Suprapubic skin (tissue), 4 donors: ENCODE data around the gene COL11A2.

Experiments
- EP300 ChIP-seq: sonication (generic); formaldehyde crosslinking; IDR thresholded peaks from one replicate; pipeline ENCODE4 v1.6.1; 2017; ENCODE audit warnings: antibody characterized with exemption
- POLR2A ChIP-seq, 2 donors: fragments of 450-650 bp; IDR thresholded peaks; one replicate each; pipeline ENCODE4 v1.6.1; 2017; ENCODE audit warnings: antibody characterized with exemption in 2 of 2, mild to moderate bottlenecking in 2 of 2, moderate library complexity in 2 of 2
- POLR2AphosphoS5 ChIP-seq, 3 donors: sonication (generic); formaldehyde crosslinking; IDR thresholded peaks; one replicate each; pipeline ENCODE4 v1.6.1; 2017; ENCODE audit warnings: antibody characterized with exemption in 3 of 3
- TF ChIP-seq, protein P1 (sequence below), 2 donors: fragments of 200-600 bp in 1 of 2; fragments of 450-650 bp in 1 of 2; sonication (generic) in 1 of 2; IDR thresholded peaks; one replicate each; pipeline ENCODE4 v1.5.1; 2016 to 2019; ENCODE audit warnings: antibody characterized with exemption in 2 of 2, mild to moderate bottlenecking in 1 of 2, moderate library complexity in 1 of 2

DNA sequence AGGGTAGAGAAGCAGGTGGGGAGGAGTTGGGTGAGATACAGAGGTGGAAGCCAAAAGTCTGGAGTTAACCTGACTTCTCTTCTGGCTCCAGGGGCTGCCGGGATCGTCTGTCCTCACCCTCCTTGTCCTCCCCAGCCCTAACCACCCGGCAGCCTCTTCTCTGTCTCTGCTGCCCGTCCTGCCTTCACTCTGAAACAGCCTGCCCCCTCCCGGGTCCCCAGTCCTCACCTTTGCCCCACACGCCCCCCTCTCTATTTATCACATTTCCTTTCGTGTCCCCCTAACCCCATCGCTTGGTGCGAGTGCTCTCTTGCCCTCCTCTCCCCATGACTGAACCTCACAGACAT is 21.7 kb upstream of the COL11A2 start:
- TF ChIP-seq, protein P1, sequence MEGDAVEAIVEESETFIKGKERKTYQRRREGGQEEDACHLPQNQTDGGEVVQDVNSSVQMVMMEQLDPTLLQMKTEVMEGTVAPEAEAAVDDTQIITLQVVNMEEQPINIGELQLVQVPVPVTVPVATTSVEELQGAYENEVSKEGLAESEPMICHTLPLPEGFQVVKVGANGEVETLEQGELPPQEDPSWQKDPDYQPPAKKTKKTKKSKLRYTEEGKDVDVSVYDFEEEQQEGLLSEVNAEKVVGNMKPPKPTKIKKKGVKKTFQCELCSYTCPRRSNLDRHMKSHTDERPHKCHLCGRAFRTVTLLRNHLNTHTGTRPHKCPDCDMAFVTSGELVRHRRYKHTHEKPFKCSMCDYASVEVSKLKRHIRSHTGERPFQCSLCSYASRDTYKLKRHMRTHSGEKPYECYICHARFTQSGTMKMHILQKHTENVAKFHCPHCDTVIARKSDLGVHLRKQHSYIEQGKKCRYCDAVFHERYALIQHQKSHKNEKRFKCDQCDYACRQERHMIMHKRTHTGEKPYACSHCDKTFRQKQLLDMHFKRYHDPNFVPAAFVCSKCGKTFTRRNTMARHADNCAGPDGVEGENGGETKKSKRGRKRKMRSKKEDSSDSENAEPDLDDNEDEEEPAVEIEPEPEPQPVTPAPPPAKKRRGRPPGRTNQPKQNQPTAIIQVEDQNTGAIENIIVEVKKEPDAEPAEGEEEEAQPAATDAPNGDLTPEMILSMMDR (IDR thresholded peaks at IDR 0.05), result no peak
- TF ChIP-seq POLR2A (IDR thresholded peaks at IDR 0.05), result no peak
- no peak for TF ChIP-seq POLR2AphosphoS5 (IDR thresholded peaks at IDR 0.05)
- no peak for TF ChIP-seq EP300
